HCT116 (cell line): ENCODE data around the gene ADAMTSL5. TPM values are rescaled to one million over a fixed set of nuclear protein-coding genes. Genes with fewer than 3 reads are reported as not detected.

Source experiments
- ATAC-seq: fragments of 200-7000 bp; cut with Tn5 transposase; 2 replicates; pipeline ENCODE4 v1.9.1; 2020; ENCODE audit warnings: mild to moderate bottlenecking, moderate library complexity
- BruUV-seq: library from RNA; stranded (reverse); fragments of 400-500 nt; replicated peaks from 2 replicates; lab custom pipeline; 2021; lab: Mats Ljungman, UMichigan
- CTCF ChIA-PET: fragments of 300-600 bp; sonication (Branson Sonifier 250); formaldehyde crosslinking; loops from one replicate; lab custom pipeline; 2021; ENCODE audit warnings: antibody characterized with exemption; lab: Charles Lee
- POLR2A ChIA-PET: fragments of 300-600, 350-600 bp; sonication (Branson Sonifier 250); formaldehyde crosslinking; loops from one replicate; lab custom pipeline; 2021; ENCODE audit warnings: antibody characterized with exemption; lab: Charles Lee
- RAD21 ChIA-PET, 2 experiments: fragments of 300-600 bp; sonication (Branson Sonifier 250); formaldehyde crosslinking; loops; one replicate each; lab custom pipeline; 2023; ENCODE audit warnings: low total read pairs in 2 of 2; ENCODE audit not compliant: uncharacterized antibody in 2 of 2, unreplicated experiment in 2 of 2, low non-redundant PET in 1 of 2; lab: Charles Lee
- DNase-seq: peaks from one replicate; pipeline ENCODE4 v3.0.0-alpha.2; 2010; ENCODE audit warnings: low read depth, low spot score
- H2AFZ ChIP-seq: fragments of 200-600 bp; shearing (Covaris generic), sonication (generic); 2 replicates; pipeline ENCODE4 v1.6.1; 2017; ENCODE audit warnings: low read depth, mixed run types, mixed read lengths, antibody characterized with exemption, low read length; ENCODE audit not compliant: poor library complexity, severe bottlenecking
- H3K27ac ChIP-seq: 2 replicates; pipeline ENCODE4 v1.5.1; 2012; ENCODE audit warnings: low read depth, low read length
- H3K27me3 ChIP-seq: fragments of 200-600 bp; sonication (generic); 2 replicates; pipeline ENCODE4 v1.6.1; 2016; ENCODE audit warnings: mixed run types, low read length, mixed read lengths; ENCODE audit not compliant: insufficient read depth
- H3K36me3 ChIP-seq, 2 experiments: fragments of 200-500 bp in 1 of 2; fragments of 200-600 bp in 1 of 2; sonication (Bioruptor generic) in 1 of 2; sonication (generic) in 1 of 2; 2 replicates each; pipeline versions ENCODE4 v1.5.1 to v1.6.1; 2014 to 2016; ENCODE audit warnings: low read length in 2 of 2, inconsistent platforms in 1 of 2, mixed read lengths in 1 of 2, mixed run types in 1 of 2; ENCODE audit not compliant: insufficient read depth in 2 of 2, control insufficient read depth in 1 of 2
- H3K4me1 ChIP-seq, 2 experiments: fragments of 200-600 bp in 1 of 2; sonication (generic) in 1 of 2; 2 replicates each; pipeline versions ENCODE4 v1.5.1 to v1.6.1; 2012 to 2017; ENCODE audit warnings: low read length in 2 of 2, inconsistent platforms in 1 of 2, mild to moderate bottlenecking in 1 of 2, mixed read lengths in 1 of 2, mixed run types in 1 of 2, moderate library complexity in 1 of 2; ENCODE audit not compliant: insufficient read depth in 2 of 2, control insufficient read depth in 1 of 2
- H3K4me2 ChIP-seq: fragments of 200-600 bp; sonication (generic); 2 replicates; pipeline ENCODE4 v1.6.1; 2017; ENCODE audit warnings: mixed run types, low read length, mixed read lengths
- H3K4me3 ChIP-seq, 2 experiments: fragments of 200-600 bp in 1 of 2; sonication (generic) in 1 of 2; replicated peaks in 1 of 2; 2 replicates each; pipeline ENCODE4 v1.5.1; 2011 to 2016; ENCODE audit warnings: low read length in 2 of 2, control low read depth in 1 of 2, low read depth in 1 of 2, mild to moderate bottlenecking in 1 of 2, mixed read lengths in 1 of 2, mixed run types in 1 of 2
- H3K79me2 ChIP-seq: fragments of 200-600 bp; sonication (generic); 2 replicates; pipeline ENCODE4 v1.6.1; 2017; ENCODE audit warnings: mild to moderate bottlenecking, mixed run types, low read length, moderate library complexity, mixed read lengths; ENCODE audit not compliant: insufficient read depth
- H3K9ac ChIP-seq: fragments of 200-600 bp; sonication (generic); 2 replicates; pipeline ENCODE4 v1.6.1; 2016; ENCODE audit warnings: low read length, mixed read lengths
- H3K9me2 ChIP-seq: fragments of 200-600 bp; sonication (generic), shearing (Covaris generic); 2 replicates; pipeline ENCODE4 v1.6.1; 2017; ENCODE audit warnings: mixed run types, mild to moderate bottlenecking, moderate library complexity; ENCODE audit not compliant: insufficient read depth
- H3K9me3 ChIP-seq, 2 experiments: fragments of 200-500 bp in 1 of 2; fragments of 200-600 bp in 1 of 2; sonication (Bioruptor generic) in 1 of 2; sonication (generic) in 1 of 2; 2 replicates each; pipeline ENCODE4 v1.6.1; 2014 to 2017; ENCODE audit warnings: low read length in 2 of 2, mixed read lengths in 2 of 2, inconsistent platforms in 1 of 2, low read depth in 1 of 2, mild to moderate bottlenecking in 1 of 2, mixed run types in 1 of 2, moderate library complexity in 1 of 2; ENCODE audit not compliant: control insufficient read depth in 1 of 2, insufficient read depth in 1 of 2
- H4K20me1 ChIP-seq: fragments of 200-600 bp; sonication (generic), shearing (Covaris generic); 2 replicates; pipeline ENCODE4 v1.6.1; 2017; ENCODE audit warnings: mixed run types, mild to moderate bottlenecking, moderate library complexity; ENCODE audit not compliant: insufficient read depth
- CTCF ChIP-seq, 3 experiments: fragments of 200-600 bp in 1 of 3; sonication (generic) in 1 of 3; IDR thresholded peaks in 2 of 3; conservative IDR thresholded peaks in 1 of 3; 2 replicates each; pipeline ENCODE4 v1.5.1; 2012 to 2017; ENCODE audit warnings: low read depth in 2 of 3, low read length in 2 of 3, antibody characterized with exemption in 1 of 3, borderline replicate concordance in 1 of 3, control low read depth in 1 of 3, mild to moderate bottlenecking in 1 of 3, mixed read lengths in 1 of 3, mixed run types in 1 of 3, moderate library complexity in 1 of 3; ENCODE audit not compliant: insufficient read depth in 1 of 3
- MAX ChIP-seq: IDR thresholded peaks from 2 replicates; pipeline ENCODE4 v1.6.1; 2012
- POLR2A ChIP-seq: IDR thresholded peaks from 2 replicates; pipeline ENCODE4 v1.7.0; 2011; ENCODE audit warnings: borderline replicate concordance; ENCODE audit not compliant: insufficient read depth, insufficient read length; ENCODE audit errors: extremely low read depth
- TCF7L2 ChIP-seq: IDR thresholded peaks from 2 replicates; pipeline ENCODE4 v1.7.0; 2011; ENCODE audit warnings: borderline replicate concordance, inconsistent platforms; ENCODE audit not compliant: insufficient read depth, insufficient read length; ENCODE audit errors: extremely low read depth
- YY1 ChIP-seq: IDR thresholded peaks from 2 replicates; pipeline ENCODE4 v1.6.1; 2011; ENCODE audit warnings: low read length, low read depth, moderate library complexity, mild to moderate bottlenecking; ENCODE audit not compliant: insufficient replicate concordance; ENCODE audit errors: extremely low read depth
- intact Hi-C: fragments of 100-400 bp; cut with micrococcal nuclease; formaldehyde crosslinking; loops from 2 replicates; pipeline ENCODE4 v1.10.0; 2022
- total RNA-seq: library from RNA; stranded (reverse); gene quantifications from one replicate; pipeline ENCODE4 v1.2.1, GENCODE V29; 2021; ENCODE audit not compliant: unreplicated experiment

ADAMTSL5 gene
- total RNA-seq, 1 experiment from 2014 or later, result 24.0 TPM

GRCh38 chr19:1474011-1474764, 38.6 kb downstream of the ADAMTSL5 start (continued):
- no peak for TF ChIP-seq CTCF (IDR thresholded peaks at IDR 0.05 in 2 of 3, conservative IDR thresholded peaks at IDR 0.05 in 1 of 3; ENCODE audit: borderline replicate concordance in 1 of 3, insufficient read depth in 1 of 3, low read depth in 2 of 3, low read length in 2 of 3)
- no peak for TF ChIP-seq MAX
- TF ChIP-seq YY1, result no peak

- H4K20me1 ChIP-seq, result no peaks in the 10 kb centered on the region
- intact Hi-C loops, result no loop called here
- no peak for ATAC-seq
- TF ChIP-seq TCF7L2 (no peak), POLR2A (peak; percentile 33)
- peak overlapping the region; percentile 14; the same call in 1 of the 2 replicates for H3K27ac ChIP-seq
- no peaks in the 10 kb centered on the region for H3K9me3 ChIP-seq
- H2AFZ ChIP-seq, result no peak overlapping the region
- peaks cover 3 to 5% of the 10 kb centered on the region in 2 experiments; a peak in 2 of 4 replicates for H3K36me3 ChIP-seq
- no peak for DNase-seq
- ChIA-PET RAD21 (interaction anchor here in 1 of 2 experiments (0.5 kb wide), 1 partner anchor 15 kb away, joined by 3 read pairs; no protein-coding TSS in a partner anchor), CTCF (no interaction called here), POLR2A (interaction anchor here (1.3 to 1.7 kb wide), 3 partner anchors 18 to 338 kb away, joined by 3 to 5 read pairs (median 3); no protein-coding TSS in a partner anchor)
- H3K9me2 ChIP-seq, result no peaks in the 10 kb centered on the region
- H3K4me2 ChIP-seq, result no peak overlapping the region
- H3K4me1 ChIP-seq, result peaks cover 23 to 47% of the 10 kb centered on the region in 2 experiments
- H3K79me2 ChIP-seq, result peaks cover 33% of the 10 kb centered on the region
- H3K27me3 ChIP-seq, result no peaks in the 10 kb centered on the region
- H3K4me3 ChIP-seq, result no peak overlapping the region
- BruUV-seq, result no TSS peak
- no peak overlapping the region for H3K9ac ChIP-seq
Observed at GRCh38 chr19:1473085-1473851, 39.6 kb downstream of the ADAMTSL5 start.
